GM12873 (cell line): ENCODE data around the gene NASP.

Source experiments
- TF ChIP-seq, protein P1 (sequence below): IDR thresholded peaks from 2 replicates; pipeline ENCODE4 v1.5.1; 2012; ENCODE audit warnings: low read depth, mild to moderate bottlenecking, moderate library complexity, low read length, control low read depth; ENCODE audit not compliant: insufficient read depth; ENCODE audit errors: missing control alignments

NASP gene

DNA sequence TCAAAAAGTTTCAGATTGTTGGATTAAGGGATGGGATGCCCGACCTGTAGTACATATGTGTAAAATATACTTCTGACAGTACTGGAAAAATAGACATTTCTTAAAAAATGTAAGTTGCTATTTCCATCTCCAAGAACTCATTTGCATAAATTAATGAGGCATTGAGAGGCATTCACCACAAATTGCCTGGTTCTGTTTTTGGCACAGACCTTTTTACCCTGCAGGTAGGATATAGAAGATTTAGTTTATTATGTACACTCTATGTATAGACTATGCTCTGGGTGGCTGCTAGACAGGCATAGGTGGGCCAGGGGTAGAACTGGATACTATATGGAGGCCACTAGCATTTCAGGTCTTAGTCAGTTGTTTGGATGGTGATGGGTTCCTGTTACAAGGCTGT is 32.0 kb downstream of the NASP start:
- TF ChIP-seq, protein P1, sequence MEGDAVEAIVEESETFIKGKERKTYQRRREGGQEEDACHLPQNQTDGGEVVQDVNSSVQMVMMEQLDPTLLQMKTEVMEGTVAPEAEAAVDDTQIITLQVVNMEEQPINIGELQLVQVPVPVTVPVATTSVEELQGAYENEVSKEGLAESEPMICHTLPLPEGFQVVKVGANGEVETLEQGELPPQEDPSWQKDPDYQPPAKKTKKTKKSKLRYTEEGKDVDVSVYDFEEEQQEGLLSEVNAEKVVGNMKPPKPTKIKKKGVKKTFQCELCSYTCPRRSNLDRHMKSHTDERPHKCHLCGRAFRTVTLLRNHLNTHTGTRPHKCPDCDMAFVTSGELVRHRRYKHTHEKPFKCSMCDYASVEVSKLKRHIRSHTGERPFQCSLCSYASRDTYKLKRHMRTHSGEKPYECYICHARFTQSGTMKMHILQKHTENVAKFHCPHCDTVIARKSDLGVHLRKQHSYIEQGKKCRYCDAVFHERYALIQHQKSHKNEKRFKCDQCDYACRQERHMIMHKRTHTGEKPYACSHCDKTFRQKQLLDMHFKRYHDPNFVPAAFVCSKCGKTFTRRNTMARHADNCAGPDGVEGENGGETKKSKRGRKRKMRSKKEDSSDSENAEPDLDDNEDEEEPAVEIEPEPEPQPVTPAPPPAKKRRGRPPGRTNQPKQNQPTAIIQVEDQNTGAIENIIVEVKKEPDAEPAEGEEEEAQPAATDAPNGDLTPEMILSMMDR = no peak

DNA sequence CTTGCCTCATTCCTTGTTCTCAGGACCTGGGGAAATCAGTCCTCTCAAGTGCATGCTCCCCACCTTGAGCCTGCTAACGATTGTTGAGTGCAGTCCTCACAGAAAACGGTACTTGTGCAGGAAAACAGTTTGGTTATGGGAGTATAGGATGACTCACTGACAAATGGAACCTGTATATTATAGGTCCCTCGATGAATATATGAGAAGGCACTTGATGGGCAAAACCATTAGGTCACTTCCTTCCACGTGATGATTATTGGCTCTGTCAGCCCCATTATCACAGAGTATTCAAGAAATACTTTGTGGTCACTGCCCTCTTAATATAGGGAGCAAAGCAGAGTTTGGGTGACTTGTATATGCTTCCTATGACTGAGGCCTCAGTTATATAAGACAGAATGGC is 33.8 kb downstream of the NASP start:
- TF ChIP-seq, protein P1 = no peak

DNA sequence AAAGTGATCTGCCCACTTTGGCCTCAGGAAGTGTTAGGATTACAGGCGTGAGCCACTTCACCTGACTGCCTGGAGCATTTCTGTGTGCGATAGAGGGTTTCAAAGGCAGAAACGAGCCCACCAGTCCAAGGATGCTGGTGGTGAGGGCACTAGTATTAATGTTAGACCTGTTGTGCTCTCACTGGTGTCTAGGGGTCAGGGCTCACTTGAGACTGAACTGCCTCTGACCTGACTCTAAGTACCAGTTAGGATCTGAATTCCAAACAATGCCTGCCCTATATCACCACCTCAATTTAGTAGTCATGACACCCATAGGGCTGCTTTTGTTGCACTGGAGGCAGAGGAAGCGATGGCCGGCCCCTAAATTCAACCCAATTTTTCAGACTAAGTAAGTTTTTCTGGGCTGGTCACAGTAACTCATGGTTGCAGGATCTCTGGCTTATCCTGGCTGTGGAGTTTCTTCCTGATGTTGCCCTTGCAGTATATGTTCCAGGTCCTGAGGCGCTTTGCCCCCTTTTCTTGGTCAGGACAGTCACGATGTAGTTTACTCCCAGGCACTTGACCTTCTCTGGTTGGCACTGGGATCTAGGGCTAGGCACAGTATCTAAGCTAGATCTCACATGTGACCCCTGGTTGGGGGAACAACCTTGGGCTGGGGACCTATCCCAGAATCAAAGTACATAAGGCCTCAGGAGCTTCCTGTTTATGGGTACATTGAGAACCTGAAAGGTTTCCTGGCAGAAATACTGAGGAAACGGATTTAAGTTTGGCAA is 35.5 kb downstream of the NASP start:
- TF ChIP-seq, protein P1 = no peak

DNA sequence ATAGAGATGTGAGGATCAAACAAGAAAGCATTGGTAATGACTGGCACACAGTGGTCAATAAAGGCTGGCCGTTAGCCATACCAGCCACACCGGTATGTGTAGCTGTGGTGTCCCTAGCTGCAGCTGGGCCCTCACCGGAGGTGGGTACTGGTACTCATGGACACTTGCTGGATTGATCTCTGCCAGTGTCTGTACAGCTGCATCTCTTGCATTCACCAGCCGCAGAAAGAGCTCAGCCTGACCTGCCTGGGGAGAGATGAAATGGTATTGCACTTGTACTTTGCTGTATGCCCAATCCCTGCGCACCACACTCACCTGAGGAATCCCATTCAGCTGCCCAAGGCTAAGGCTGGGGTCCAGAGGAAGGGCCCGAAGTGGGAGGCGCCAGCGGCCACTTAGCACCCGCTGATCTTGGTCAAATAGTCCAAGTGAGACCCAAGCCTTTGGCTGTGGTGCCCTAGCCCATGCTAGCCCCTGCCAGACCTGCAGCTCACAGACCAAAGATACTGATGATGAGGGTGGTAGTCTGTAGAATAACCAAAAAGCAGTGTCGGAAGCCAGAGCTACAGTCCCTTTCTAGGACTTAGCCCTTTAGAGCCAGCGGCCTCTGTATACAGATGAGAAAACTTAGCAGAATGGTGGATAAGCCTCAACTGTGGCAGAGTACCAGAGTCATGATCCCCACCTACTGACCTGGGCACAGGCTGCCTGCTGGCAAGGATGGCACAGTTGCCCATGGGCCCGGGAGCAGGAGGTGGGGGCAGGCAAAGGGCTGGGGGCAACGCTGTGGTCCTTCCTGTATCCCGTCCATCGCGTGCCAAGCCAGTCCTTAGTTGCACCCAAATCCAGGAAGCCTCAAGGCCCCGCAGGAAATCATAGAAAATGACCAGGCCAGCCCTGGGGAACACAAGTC is 37.0 kb downstream of the NASP start:
- TF ChIP-seq, protein P1 = no peak

DNA sequence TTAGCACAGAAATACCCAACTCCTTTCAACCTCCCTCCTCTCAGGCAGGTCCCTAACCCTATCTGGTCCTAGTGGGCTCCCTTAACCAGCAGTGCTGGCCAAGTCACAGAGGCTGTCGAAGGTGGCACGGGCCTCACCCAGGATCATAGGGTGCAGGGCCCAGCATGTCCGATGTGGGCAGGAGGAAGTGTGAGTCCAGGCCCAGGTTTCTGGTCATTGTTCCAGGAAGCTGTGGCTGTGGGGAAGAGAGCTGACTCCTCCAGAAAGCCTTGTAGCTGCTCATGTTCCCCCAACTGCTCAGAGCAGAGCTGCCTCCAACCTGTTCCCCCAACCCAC is 37.6 kb downstream of the NASP start:
- TF ChIP-seq, protein P1 = no peak

DNA sequence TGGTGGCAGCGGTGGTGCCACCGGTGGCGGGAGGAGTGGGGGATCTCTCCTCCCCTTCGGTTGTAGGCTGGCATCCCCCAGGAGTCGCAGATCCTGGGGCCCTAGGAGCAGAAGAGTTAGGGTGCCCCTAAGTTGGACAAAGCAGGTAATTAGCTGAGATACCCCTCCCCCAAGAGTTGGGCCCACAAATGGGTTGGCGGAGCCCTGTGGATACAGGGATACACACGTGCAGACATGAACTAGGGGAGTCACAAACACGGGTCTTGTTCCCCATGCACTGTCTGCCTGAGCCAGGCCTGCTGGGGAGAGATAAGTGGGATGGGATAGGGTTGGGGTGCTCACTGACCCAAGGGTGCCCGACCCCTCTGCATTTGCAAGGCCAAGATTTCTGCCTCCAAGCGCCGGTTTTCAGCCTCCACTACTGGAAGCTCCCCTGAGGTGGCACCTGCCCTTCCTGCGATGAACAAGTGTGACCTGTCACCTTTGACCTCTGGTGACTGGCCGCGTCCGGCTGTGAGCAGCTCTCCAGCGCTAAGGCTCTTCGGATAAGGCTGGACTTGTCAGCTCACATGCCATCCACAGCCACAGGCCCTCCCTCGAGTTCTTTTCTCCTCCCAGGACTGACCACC is 38.2 kb downstream of the NASP start:
- TF ChIP-seq, protein P1 = no peak
